HT1080 (cell line): ENCODE data around the gene MYCL. TPM values are rescaled to one million over a fixed set of nuclear protein-coding genes. Genes with fewer than 3 reads are reported as not detected.
"Not testable (repeated sequence)": the region's sequence is repeated elsewhere in the genome, so short reads cannot be mapped to it uniquely, and the experiment has no call there.

Experiments
- DNase-seq: peaks from one replicate; pipeline ENCODE4 v3.0.0-alpha.2; 2015; ENCODE audit warnings: low read depth
- total RNA-seq: library from RNA; depleted of rRNA; stranded (reverse); fragments of >200 nt; shearing (Covaris generic); gene quantifications from 2 replicates; pipeline ENCODE4 v1.2.3, GENCODE V29; 2014

The MYCL gene
- total RNA-seq, 1 experiment from 2014 or later, result 5.6 TPM

GRCh38 chr1:39892601-39893595 is 8.8 kb downstream of the MYCL start:
- peak; percentile 57 for DNase-seq

GRCh38 chr1:39890880-39891279 is 10.8 kb downstream of the MYCL start:
- no peak for DNase-seq

DNA sequence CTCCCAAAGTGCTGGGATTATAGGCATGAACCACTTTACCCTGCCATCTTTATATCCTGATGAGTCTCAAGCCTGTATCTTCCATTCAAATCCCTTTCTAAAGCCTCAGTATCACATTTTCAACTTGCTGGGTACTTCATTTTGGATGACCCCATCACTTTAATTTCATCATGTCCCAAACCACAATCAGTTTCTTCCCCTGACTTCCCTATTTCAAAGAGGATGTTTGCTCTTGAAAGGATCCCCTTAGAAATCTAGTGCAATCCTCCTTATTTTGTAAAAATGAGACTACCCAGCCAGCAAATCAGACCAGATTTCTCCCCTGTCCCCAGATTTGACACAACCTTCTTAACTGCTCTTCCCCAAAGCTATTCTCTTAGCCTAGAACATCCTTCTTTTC is 11.4 kb downstream of the MYCL start:
- no peak for DNase-seq

DNA sequence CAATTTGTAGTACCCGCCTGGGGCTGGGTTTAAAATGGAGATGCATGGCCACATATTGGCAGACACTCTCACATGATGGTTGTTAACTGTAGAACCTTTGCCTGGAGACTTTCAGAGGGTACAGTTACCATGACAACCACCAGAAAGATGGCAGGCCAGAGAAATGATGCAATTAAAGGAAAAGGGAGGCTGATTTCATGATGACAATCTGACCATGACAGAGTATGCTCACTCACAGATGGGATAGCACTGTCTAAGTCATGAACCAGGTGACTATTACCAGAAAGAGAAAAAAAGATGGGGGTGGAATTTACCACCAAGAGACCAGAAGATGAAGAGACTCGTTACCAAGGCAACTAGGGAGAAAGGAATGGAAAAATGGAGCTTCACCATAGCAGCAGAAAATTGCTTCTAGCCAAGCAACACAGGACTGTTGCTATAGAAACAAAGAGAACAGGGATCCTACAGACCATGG is 14.9 kb downstream of the MYCL start:
- no peak for DNase-seq

DNA sequence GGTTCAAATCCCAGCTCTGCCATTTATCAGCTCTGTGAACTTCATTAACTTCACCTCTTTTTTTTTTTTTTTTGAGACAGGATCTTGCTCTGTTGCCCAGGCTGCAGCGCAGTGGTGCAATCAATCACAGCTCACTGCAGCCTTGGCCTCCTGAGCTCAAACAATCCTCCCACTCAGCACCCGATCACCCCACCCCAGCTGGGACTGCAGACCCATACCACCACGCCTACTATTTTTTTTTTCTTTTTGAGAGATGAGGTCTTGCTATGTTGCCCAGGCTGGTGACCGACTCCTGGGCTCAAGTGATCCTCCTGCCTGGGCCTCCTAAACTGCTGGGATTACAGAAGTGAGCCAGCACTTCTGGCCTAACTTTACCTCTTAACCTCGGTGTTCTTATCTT is 16.2 kb downstream of the MYCL start:
- no peak for DNase-seq

GRCh38 chr1:39882152-39882551 is 19.6 kb downstream of the MYCL start:
- DNase-seq, result no peak

DNA sequence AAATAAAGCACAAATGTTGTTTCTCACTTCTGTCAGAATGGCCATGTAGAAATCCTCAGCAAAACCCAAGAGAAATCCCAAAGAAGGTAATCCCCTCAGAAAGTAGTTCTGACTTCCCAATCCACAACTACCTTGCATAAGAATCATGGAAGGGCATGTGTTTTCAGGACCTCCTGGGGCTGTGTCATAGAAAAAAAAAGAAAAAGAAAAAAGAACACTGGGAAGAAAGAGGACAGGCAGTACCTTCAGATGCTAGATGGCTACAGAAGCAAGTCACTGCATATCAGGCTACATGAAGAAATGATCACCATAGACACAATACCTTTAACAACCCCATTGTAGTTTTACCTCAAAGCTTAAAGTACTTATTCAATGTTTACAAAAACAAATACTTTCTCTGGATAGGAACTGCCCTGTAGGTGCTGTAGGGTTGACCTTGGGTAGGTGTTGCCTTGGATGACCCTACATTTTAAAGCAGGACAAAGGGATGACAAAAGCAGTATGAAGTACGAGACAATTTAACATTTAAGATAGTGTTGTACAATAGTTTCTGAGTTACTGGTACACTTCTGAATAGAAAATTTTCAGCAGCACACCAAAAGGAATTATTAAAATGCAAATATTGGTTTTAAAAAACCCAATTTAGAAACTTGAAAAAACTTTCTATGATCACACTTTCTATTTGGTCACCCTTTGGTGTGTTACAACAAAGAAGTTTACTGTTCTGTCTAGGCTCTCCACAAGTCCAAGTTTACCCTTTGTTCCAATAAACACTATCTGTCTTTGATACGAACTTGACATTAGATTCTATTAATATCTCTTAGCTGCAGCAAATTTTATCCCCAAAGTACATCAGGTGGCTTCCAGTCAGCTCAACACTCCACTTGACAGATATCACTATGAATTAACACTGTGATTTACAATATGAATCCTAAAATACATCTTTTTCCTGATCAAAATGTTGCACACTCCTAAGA is 23.4 kb downstream of the MYCL start:
- no peak for DNase-seq

DNA sequence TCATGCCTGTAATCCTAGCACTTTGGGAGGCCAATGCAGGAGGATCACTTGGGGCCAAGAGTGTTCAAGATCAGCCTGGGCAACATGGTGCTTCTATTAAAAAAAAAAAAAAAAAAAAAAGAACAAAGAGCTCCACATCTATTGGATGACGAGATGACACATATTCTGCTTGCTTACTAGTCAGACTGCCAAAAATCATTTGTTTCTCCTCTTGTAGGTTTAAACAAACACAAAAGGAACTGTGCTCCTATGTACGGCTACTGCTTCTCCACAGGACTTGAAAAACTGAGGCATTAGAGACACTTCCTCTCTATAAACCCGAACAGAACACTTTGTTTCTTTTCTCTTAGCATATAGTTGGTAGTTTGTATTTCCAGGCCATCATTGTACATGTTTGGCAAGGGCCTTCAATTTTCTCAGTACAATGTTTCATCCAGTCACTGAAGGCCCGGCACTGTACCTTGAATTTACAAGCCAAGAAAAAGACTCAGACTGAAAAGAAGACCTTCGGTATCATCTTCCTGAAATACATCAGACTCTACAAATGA is 24.4 kb downstream of the MYCL start:
- DNase-seq, result no peak

- no peak for DNase-seq
Observed at GRCh38 chr1:39876144-39876543, 25.6 kb downstream of the MYCL start.

- no peak for DNase-seq
Observed at GRCh38 chr1:39872698-39873097, 29.0 kb downstream of the MYCL start.

- no peak for DNase-seq
Observed at GRCh38 chr1:39871796-39872195, 29.9 kb downstream of the MYCL start.

GRCh38 chr1:39871043-39871442 is 30.7 kb downstream of the MYCL start:
- not testable (repeated sequence) for DNase-seq

GRCh38 chr1:39869538-39870112 is 32.1 kb downstream of the MYCL start:
- DNase-seq, result not testable (repeated sequence)

- peak; percentile 51 for DNase-seq
Observed at GRCh38 chr1:39866767-39867166, 35.0 kb downstream of the MYCL start.

DNA sequence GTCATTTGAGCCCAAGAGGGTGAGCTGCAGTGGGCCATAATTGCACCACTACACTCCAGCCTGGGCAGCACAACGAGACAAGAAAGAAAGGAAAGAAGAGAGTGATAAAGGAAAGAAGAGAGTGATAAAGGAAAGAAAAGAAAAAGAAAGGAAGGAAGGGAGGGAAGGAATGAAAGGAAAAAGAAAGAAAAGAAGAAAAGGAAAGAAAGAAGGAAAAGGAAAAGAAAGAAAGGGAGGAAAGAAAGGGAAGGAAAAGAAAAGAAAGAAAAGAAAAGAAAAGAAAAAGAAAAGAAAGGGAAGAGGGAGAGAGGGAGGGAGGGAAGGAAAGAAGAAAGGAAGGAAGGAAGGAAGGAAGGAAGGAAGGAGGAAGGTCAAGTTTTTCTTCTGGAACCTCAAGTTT is 36.0 kb downstream of the MYCL start:
- DNase-seq, result no peak

DNA sequence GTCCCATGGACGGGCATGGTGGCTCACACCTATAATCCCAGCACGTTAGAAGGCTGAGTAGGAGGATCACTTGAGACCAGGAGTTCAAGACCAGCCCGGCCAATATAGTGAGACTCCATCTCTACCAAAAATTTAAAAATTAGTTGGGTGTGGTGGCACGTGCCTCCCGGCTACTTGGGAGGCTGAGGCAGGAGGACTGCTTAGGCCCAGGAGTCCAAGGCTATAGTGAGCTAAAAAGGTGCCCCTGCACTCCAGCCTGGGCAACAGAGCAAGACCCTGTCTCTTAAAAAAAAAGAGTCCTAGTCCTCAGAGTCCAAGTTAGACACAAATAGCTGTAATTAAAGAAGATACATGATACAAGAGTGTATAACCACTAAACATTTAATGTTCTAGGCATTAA is 38.5 kb downstream of the MYCL start:
- DNase-seq, result no peak

GRCh38 chr1:39861003-39861402 is 40.7 kb downstream of the MYCL start:
- DNase-seq, result no peak

DNA sequence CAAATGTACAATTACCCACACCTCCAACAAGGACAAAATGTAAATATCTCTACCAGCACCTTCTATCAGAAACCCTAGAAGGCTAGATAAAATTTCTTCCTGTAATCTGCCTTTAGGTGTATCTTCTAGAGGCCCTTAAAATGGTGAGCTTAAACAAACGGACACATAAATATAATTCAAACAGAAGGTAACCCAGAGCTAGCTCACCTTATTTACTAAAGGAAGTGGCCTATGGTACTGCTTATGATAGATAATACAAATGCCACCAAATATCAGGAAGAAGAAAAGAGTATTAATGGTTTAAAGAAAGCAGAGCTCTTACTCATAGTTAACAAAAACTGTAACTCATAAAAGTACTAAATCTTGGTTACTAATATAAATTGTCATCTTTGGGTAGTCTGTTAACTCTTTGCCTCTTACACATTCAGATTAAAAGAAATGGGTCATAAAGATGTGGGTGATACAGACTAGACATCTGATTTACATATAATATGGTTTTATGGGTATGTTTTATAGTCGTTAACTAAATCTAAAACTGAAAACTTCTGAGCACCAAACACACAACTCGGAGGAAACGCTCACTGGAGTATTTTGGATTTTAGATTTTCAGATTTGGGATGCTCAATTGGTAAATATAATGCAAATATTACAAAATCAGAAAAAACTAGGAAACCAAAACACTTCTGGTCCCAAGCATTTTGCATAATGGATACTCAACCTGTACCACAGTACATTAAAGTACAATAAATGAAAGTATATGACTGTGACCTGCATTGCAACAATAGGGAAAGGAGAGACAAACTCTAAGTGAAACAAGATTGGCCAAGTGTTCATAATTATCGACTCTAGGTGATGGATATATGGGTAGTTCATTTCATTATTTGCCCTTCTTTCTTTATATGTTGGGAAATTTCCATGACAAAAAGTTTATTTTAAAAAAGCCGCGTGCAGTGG is 41.6 kb downstream of the MYCL start:
- DNase-seq, result no peak

- no peak for DNase-seq
Observed at GRCh38 chr1:39858315-39858714, 43.4 kb downstream of the MYCL start.
